HG03520 (cell line): ENCODE results near the gene SENP2.
"Not testable (repeated sequence)": the region's sequence is repeated elsewhere in the genome, so short reads cannot be mapped to it uniquely, and the experiment has no call there.

Experiments
- ATAC-seq: cut with Tn5 transposase; IDR thresholded peaks from one replicate; pipeline ENCODE4 v1.9.1; 2021; ENCODE audit warnings: mild to moderate bottlenecking, moderate library complexity; ENCODE audit not compliant: unreplicated experiment

Gene SENP2

GRCh38 chr3:185585859-185586685 lies at the start of gene SENP2:
Gene SENP2 (plus strand): TSS chr3:185586295. CDS start chr3:185586414, 119 bp downstream.
- peak; percentile 97 for ATAC-seq

DNA sequence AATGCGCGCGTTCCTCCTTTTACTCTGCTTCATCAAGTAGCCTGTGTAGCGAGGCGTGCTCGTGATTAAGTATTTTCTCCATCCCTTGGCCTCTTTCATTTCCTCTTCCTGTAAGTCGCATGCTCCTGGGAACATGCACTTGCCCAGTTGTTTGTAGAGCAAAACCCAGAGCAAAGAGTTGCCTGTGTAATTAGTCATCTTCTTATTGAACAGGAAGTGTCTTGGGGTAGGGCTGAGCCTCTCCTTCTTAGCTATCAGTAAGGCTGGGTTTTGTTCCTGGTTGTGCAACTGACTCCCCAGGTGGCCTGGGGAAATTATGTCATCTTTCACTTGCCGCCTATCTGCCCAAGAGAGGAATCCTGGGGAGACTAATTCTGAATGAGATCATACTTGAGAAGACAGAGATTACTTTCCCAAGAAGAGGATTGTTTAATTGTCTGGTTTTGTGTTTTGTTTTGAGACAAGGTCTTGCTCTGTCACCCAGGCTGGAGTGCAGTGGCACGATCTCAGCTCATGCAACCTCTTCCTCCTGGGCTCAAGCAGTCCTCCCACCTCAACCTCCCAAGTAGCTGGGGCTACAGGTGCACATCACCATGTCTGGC lies 48.6 kb upstream of the SENP2 start:
- peak; percentile 98 for ATAC-seq

- no peak for ATAC-seq
Measured at GRCh38 chr3:185539934-185540333, 46.2 kb upstream of the SENP2 start.

DNA sequence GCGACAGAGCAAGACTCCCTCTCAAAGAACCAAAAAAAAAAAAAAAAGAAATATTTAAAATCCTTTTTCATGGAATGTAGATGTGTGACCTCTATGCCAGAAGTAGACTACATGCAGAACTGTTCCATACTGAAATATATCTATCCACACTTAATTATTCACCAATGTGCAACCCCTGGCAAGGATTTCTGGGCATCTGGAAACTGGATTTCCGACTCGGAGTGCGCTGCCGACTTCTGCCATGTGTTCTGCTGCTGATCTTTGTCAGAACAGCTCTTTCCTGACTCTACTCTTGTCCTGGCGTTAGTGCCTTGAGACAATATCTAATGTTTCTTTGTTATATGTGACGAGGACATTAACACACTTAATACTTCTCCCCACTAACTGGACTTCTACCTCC lies 45.4 kb upstream of the SENP2 start:
- no peak for ATAC-seq

DNA sequence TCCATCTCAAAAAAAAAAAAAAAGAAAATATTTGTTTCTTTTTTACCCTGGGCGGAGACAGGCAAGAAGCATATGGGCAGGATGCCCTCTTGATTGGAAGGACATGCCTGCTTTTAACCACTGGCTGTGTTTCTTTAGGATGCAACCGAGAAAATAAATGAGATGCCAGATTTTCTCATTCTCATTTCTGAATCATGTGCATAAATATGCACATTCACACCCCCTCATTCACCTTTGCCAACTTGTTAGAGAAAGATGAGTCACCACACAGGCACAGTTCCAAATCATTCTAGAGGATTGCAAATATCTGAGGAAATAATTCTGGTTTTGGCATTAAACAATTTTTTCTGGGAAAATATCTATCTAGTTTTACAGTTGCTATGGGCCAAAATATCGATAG lies 37.0 kb upstream of the SENP2 start:
- no peak for ATAC-seq

DNA sequence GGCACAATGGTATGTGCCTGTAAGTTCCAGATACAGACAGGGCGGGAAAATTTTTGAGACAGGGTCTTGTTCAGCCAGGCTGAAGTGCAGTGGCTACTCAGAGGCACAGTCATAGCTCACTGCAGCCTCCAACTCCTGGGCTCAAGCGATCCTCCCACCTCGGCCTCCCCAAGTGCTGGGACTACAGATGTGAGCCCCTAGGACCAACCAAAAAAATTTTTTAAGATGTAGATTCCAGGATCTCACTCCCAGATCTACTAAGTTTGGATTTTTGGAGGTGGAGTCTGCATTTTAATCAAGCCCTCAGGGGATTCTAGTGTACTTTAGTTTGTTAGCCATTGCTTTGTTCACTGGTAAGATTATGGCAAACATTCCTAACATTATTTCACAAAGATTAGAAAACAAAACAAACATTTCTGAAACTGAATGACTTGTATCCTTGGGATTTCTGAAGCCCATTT lies 36.4 kb upstream of the SENP2 start:
- no peak for ATAC-seq

GRCh38 chr3:185552358-185552877 lies 33.7 kb upstream of the SENP2 start, which contains the start of gene LIPH:
Gene LIPH (minus strand): TSS chr3:185552588. CDS start chr3:185552471, 117 bp downstream.
- no peak for ATAC-seq

GRCh38 chr3:185555101-185555501 lies 31.0 kb upstream of the SENP2 start:
- no peak for ATAC-seq

GRCh38 chr3:185555860-185556347 lies 30.2 kb upstream of the SENP2 start:
- no peak for ATAC-seq

- ATAC-seq, result not testable (repeated sequence)
Measured at GRCh38 chr3:185556640-185557039, 29.5 kb upstream of the SENP2 start.

DNA sequence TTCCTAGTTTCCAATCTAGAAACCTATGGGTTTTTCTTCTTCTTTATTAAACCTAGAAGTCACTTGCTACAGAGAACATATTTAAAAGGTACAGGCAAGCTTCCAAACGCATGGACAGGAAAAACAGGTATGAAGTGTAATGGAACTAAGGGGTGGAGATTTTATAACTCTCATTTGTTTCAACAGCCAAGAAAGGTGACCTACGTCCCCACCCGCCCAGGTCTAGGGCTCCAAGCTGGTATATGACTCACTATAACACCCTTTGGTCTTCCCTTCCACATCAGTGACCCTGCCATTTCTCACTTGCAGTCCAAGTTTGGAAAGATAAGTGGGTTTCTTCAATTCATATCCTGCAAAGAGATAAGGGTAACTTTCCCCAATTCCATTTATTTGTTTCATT lies 27.7 kb upstream of the SENP2 start:
- ATAC-seq, result no peak

GRCh38 chr3:185559706-185560090 lies 26.4 kb upstream of the SENP2 start:
- no peak for ATAC-seq

DNA sequence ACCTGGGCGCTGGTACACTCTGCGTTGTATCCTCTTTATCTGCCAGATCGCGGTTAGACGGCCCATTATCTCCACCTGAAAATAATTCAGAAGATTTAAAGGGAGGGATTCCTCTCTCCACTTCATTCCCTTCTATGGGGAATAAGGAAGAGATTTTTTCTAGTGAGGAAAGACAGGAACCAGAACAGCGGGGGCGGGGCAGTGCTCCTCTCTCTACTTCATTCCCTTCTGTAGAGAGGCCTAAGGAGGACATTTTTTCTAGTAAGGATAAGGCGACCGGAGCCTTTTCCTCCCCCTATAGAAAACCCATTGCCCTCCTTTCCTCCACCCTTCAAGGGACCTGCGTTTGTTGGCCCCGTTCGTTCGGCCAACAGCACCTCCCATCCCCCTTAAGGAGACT lies 25.4 kb upstream of the SENP2 start:
- ATAC-seq, result no peak

DNA sequence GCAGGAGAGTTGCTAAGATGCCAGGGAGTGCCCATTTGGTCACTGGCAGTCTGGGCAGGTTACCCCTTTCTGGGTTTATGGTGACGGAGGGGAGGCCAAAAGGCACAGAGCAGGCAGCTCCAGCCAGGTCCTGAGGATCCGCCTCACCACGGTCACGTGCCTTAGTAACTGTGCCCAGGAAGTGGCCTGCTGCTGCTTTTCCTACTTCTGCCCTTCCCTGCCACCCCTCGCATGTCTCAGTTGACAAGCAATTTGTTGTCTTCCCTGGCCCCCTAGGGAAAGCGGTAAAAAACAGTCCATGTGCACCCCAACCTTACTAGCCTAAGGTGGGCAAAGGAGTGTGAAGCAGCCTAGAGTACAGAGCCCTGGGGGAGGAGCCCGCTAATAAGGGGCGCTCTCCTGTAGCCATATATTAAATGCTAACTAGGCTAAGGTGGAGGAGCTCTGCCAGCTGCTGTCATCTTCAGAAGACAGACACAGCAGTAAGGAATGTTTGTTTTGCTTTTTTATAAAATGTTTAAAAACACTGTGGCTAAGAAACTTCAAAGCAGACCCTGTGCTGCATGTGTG lies 24.6 kb upstream of the SENP2 start:
- ATAC-seq, result no peak

DNA sequence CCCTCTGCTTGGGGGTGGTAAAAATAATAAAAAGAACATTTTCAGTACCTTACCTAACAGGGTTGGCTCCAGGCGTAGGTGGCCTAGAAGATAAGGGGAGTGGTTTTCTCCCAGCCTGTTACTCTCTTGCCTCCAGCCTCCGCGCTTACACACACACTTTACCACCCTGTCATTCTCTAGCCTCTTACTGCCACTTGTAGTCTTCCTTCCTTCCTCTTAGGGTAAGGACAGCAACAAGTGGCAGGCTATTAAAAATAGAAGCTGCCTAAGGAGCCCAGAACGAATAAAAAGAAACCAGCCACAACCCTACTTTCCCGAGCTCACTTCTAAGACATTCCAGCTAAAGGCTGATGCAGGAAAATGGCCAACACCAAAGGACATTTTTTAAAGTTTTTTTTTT lies 24.1 kb upstream of the SENP2 start:
- no peak for ATAC-seq

DNA sequence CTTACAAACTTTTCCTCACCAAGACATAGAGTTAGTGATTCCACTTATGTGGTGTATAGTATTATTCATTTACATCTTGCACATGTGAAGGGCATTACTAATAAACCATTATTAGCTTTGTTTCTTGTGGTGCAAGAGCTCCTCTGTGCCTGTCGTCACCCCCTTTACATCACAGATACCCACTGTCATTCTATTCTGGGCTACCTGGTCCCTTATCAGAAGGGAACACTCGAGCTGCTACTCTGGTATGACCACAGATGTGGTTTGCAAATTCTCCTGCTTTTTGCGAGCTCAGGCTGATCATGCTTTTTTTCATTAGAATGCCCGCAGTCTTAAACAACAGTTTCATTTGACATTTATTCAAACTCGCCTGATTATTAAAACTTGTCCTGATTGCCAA lies 13.9 kb upstream of the SENP2 start:
- no peak for ATAC-seq

- ATAC-seq, result not testable (repeated sequence)
Measured at GRCh38 chr3:185575108-185575869, 10.8 kb upstream of the SENP2 start.

DNA sequence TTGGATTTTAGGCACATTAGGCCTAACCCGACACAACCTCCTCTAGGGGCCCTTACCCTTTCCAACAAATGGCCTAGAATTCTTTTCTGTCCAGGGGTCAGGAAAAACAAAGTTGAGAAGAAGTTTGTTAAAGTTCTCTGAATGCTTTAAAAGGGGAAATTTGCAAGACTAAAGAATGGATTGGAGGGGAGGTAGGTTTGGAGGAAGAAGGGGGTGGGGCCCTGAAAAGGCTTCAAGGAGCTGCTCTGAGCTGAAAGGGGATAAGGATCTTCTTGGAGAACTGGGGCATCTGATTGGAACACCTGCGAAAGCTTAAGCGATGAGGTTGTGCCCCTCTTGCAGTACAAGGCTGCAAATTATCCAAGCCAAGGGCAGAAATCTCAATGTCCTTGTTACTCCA lies 3.9 kb upstream of the SENP2 start:
- ATAC-seq, result no peak

DNA sequence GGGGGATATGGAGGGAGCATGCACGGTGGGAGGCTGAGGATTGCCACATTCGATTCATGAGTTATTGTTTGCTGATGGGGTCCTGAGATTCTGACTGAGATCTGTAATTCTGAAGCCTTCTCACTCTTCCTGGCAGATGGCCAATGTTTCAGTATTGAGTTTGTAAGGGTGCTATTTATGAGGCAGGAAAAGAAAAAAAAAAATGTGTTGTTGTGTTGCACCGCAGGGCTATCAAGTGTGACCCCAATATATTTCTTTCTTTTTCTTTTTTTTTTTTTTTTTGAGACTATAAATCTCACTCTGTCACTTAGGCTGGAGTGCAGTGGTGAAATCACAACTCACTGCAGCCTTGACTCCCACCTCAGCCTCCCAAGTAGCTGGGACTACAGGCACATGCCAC lies 3.2 kb upstream of the SENP2 start:
- ATAC-seq, result no peak

GRCh38 chr3:185583925-185584324 lies 2.2 kb upstream of the SENP2 start:
- ATAC-seq, result no peak

GRCh38 chr3:185584686-185585085 lies 1.4 kb upstream of the SENP2 start:
- ATAC-seq, result no peak
